ENCODE measurements around the gene PLPP4.

PLPP4 gene

DNA sequence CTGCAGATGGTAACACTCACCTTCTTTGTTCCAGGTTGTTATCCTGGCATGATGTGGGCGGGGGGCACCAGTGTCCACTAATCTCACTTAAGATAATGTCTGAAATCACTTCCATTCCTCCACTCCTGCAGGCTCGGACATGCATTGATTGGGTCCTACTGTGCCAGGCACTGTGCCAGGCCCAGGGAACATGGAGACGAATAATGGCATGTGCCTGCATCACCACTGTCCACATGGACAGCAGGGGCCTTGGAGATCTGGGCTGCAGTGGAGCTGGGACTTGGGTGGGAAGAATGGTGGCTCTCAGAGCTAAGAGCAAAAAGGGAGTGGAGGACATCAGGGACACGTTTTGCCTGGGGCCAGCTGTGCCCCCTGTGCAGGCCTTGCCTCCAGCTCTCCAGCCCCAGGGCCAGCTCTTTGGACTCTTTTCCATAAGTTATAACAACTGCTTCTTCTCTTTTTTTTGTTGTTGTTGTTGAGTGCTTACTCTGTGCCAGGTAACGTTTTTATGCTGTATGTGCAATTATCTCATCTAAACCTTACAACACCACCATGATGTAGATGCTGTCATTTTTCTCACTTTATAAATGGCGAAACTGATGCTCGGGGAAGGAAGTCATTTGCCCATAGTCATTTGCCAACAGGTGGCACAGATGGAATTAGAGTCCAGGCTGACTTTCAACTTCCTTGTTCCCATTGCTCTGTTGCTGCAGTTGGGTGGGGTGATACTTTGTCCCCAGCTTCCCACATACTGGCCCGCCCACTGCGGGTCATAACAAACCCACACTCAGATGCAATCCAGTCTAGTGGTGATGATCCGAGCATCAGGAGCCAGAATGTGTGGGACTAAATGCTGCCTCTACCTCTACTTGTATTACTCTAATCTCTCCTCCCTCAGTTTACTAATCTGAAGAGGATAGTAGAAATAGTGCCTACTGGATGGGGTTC, 19.1 kb downstream of the PLPP4 start:
- ATAC-seq: peak; percentile 4; the same call in 2 of the 3 replicates
- no peak for TF ChIP-seq ZNF70 (CRISPR knock-in tag; IDR thresholded peaks at IDR 0.05)
- no peak for TF ChIP-seq PPARA (CRISPR knock-in tag; IDR thresholded peaks at IDR 0.05; ENCODE audit: borderline replicate concordance)
- no peak for TF ChIP-seq ZNF8 (CRISPR knock-in tag; IDR thresholded peaks at IDR 0.05)
- no peak for TF ChIP-seq ZFP30 (CRISPR knock-in tag; IDR thresholded peaks at IDR 0.05)
- TF ChIP-seq, protein P1, sequence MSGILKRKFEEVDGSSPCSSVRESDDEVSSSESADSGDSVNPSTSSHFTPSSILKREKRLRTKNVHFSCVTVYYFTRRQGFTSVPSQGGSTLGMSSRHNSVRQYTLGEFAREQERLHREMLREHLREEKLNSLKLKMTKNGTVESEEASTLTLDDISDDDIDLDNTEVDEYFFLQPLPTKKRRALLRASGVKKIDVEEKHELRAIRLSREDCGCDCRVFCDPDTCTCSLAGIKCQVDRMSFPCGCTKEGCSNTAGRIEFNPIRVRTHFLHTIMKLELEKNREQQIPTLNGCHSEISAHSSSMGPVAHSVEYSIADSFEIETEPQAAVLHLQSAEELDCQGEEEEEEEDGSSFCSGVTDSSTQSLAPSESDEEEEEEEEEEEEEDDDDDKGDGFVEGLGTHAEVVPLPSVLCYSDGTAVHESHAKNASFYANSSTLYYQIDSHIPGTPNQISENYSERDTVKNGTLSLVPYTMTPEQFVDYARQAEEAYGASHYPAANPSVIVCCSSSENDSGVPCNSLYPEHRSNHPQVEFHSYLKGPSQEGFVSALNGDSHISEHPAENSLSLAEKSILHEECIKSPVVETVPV (CRISPR knock-in tag; IDR thresholded peaks at IDR 0.05): no peak
- TF ChIP-seq ZNF565 (CRISPR knock-in tag; conservative IDR thresholded peaks at IDR 0.05; ENCODE audit: low read depth): no peak
- TF ChIP-seq OSR1 (CRISPR knock-in tag; IDR thresholded peaks at IDR 0.05): no peak

GRCh38 chr10:120477021-120477742, 20.2 kb downstream of the PLPP4 start:
- TF ChIP-seq ISL1 (CRISPR knock-in tag; IDR thresholded peaks at IDR 0.05): peak; percentile 41; the same call in 1 of the 2 replicates
- TF ChIP-seq, protein P2, sequence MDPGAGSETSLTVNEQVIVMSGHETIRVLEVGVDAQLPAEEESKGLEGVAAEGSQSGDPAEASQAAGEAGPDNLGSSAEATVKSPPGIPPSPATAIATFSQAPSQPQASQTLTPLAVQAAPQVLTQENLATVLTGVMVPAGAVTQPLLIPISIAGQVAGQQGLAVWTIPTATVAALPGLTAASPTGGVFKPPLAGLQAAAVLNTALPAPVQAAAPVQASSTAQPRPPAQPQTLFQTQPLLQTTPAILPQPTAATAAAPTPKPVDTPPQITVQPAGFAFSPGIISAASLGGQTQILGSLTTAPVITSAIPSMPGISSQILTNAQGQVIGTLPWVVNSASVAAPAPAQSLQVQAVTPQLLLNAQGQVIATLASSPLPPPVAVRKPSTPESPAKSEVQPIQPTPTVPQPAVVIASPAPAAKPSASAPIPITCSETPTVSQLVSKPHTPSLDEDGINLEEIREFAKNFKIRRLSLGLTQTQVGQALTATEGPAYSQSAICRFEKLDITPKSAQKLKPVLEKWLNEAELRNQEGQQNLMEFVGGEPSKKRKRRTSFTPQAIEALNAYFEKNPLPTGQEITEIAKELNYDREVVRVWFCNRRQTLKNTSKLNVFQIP (CRISPR knock-in tag; IDR thresholded peaks at IDR 0.05; ENCODE audit: borderline replicate concordance, low read depth): no peak
- ATAC-seq: peak; percentile 82

GRCh38 chr10:120477743-120478141, 20.7 kb downstream of the PLPP4 start:
- peak; percentile 57 for ATAC-seq

DNA sequence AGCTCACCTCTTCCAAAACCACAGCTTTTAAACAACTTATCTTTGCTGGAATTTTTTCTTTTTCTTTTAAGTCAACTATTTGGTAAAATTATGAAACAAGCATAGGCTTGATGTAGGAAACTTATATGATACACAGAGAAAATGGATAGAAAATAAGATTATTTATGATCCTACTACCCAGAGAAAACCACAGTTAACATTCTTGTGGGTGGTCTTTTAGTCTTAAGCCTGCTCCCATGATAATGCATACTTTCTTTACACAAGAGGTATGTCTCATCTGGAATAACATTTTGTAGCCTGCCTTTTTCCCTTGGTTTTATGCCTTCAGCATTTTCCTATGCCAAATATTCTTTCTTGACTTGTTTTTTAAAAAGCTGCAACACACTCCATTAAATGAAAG, 21.4 kb downstream of the PLPP4 start:
- no peak for ATAC-seq
- no peak for TF ChIP-seq ZNF8 (CRISPR knock-in tag; IDR thresholded peaks at IDR 0.05)
- no peak for TF ChIP-seq ZFP30 (CRISPR knock-in tag; IDR thresholded peaks at IDR 0.05)
- TF ChIP-seq OSR1 (CRISPR knock-in tag; IDR thresholded peaks at IDR 0.05): no peak
- no peak for TF ChIP-seq ZNF565 (CRISPR knock-in tag; conservative IDR thresholded peaks at IDR 0.05; ENCODE audit: low read depth)
- no peak for TF ChIP-seq RARB (CRISPR knock-in tag; IDR thresholded peaks at IDR 0.05)
- no peak for TF ChIP-seq GLIS3 (CRISPR knock-in tag; IDR thresholded peaks at IDR 0.05)
- TF ChIP-seq PPARA (CRISPR knock-in tag; IDR thresholded peaks at IDR 0.05; ENCODE audit: borderline replicate concordance): no peak
- TF ChIP-seq ESRRG (CRISPR knock-in tag; IDR thresholded peaks at IDR 0.05): no peak
- TF ChIP-seq TCF4 (CRISPR knock-in tag; IDR thresholded peaks at IDR 0.05; ENCODE audit: borderline replicate concordance): no peak
- no peak for TF ChIP-seq ZFP3 (CRISPR knock-in tag; IDR thresholded peaks at IDR 0.05)
- TF ChIP-seq, protein P3, sequence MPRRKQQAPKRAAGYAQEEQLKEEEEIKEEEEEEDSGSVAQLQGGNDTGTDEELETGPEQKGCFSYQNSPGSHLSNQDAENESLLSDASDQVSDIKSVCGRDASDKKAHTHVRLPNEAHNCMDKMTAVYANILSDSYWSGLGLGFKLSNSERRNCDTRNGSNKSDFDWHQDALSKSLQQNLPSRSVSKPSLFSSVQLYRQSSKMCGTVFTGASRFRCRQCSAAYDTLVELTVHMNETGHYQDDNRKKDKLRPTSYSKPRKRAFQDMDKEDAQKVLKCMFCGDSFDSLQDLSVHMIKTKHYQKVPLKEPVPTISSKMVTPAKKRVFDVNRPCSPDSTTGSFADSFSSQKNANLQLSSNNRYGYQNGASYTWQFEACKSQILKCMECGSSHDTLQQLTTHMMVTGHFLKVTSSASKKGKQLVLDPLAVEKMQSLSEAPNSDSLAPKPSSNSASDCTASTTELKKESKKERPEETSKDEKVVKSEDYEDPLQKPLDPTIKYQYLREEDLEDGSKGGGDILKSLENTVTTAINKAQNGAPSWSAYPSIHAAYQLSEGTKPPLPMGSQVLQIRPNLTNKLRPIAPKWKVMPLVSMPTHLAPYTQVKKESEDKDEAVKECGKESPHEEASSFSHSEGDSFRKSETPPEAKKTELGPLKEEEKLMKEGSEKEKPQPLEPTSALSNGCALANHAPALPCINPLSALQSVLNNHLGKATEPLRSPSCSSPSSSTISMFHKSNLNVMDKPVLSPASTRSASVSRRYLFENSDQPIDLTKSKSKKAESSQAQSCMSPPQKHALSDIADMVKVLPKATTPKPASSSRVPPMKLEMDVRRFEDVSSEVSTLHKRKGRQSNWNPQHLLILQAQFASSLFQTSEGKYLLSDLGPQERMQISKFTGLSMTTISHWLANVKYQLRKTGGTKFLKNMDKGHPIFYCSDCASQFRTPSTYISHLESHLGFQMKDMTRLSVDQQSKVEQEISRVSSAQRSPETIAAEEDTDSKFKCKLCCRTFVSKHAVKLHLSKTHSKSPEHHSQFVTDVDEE (CRISPR knock-in tag; IDR thresholded peaks at IDR 0.05): no peak
- TF ChIP-seq TOX (CRISPR knock-in tag; IDR thresholded peaks at IDR 0.05; ENCODE audit: borderline replicate concordance): no peak
- no peak for TF ChIP-seq SNAI2 (CRISPR knock-in tag; IDR thresholded peaks at IDR 0.05)
- TF ChIP-seq, protein P1 (CRISPR knock-in tag; IDR thresholded peaks at IDR 0.05): no peak

More at GRCh38 chr10:120477743-120478141, 20.7 kb downstream of the PLPP4 start:
- TF ChIP-seq, protein P4, sequence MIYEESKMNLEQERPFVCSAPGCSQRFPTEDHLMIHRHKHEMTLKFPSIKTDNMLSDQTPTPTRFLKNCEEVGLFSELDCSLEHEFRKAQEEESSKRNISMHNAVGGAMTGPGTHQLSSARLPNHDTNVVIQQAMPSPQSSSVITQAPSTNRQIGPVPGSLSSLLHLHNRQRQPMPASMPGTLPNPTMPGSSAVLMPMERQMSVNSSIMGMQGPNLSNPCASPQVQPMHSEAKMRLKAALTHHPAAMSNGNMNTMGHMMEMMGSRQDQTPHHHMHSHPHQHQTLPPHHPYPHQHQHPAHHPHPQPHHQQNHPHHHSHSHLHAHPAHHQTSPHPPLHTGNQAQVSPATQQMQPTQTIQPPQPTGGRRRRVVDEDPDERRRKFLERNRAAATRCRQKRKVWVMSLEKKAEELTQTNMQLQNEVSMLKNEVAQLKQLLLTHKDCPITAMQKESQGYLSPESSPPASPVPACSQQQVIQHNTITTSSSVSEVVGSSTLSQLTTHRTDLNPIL (CRISPR knock-in tag; IDR thresholded peaks at IDR 0.05; ENCODE audit: low read depth): no peak
- TF ChIP-seq, protein P3 (CRISPR knock-in tag; IDR thresholded peaks at IDR 0.05): no peak
- no peak for TF ChIP-seq ZFP3 (CRISPR knock-in tag; IDR thresholded peaks at IDR 0.05)

All from SK-N-SH treated with all-trans-retinoic acid at 6 μM for 48 hours (cell line).